Astrocyte (in vitro differentiated cells and primary cell): ENCODE data around the gene RABGGTA.

ENCODE experiments used
- CTCF ChIP-seq: IDR thresholded peaks from 2 replicates; pipeline ENCODE4 v1.5.1; 2011; ENCODE audit warnings: low read depth, mild to moderate bottlenecking, inconsistent platforms, low read length, moderate library complexity; ENCODE audit not compliant: insufficient read depth
- EZH2 ChIP-seq: IDR thresholded peaks from 2 replicates; pipeline ENCODE4 v1.6.1; 2012; ENCODE audit warnings: mild to moderate bottlenecking, low read length, inconsistent platforms; ENCODE audit not compliant: insufficient read depth

- TF ChIP-seq EZH2 (no peak), CTCF (no peak)
Observed at GRCh38 chr14:24243336-24243836, 28.0 kb downstream of the RABGGTA start.
